ENCODE data around the gene FLNB. TPM values are rescaled to one million over a fixed set of nuclear protein-coding genes. Genes with fewer than 3 reads are reported as not detected.

The FLNB gene
- total RNA-seq, 1 experiment from 2014 or later = 41.2 TPM

DNA sequence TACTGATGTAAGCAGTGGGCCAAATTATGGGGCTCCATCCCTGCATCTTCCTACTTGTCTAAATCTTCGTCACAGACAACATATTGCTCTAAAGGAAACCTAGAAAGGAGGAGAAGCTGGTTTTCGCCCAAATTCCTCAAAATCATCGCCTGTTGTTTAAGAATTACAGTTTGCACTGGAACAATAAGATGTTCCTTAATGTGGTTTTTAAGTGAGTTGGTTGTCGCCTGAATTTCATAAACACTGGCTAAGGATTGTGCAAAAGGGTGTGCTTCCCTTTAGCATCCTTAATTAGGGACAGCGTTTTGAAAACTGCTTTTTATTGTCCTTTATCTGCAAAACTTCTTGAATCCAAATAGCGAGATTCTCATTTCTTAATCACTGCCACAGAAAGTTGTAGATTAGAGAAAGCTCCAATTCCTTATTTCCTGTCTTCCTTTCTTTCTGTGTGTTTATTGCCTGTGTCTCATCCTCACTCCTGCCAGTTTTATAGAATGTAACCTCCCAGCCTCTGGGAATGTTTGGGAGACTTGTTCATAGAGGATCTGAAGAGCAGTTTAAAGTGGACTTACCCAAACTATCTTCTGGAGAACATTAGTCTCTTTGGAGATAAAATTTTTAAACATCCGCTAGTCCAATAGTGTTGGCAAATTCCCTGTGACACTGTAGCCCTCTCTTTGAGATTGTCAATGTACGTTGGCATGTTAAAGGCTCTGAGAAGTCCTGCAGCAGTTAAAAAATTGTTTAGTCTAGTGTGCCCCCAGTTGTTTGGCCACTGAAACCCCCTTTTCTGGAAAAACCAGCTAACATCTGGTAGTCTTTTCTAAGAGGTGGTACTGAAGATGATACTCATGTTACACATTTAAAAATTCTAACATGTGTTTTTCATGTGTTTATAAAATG is 50.4 kb downstream of the FLNB start:
- Histone ChIP-seq H3K27ac (ENCODE audit: low read depth, low read length, poor library complexity, severe bottlenecking) (peak overlapping the region; percentile 50), H3K4me1 (ENCODE audit: insufficient read depth, low read length, poor library complexity, severe bottlenecking) (peaks cover 4% of the 10 kb centered on the region), H3K27me3 (replicated peaks; ENCODE audit: insufficient read depth, low read depth, low read length, poor library complexity) (no peaks in the 10 kb centered on the region), H3K36me3 (ENCODE audit: insufficient read depth, low read length, poor library complexity, severe bottlenecking) (no peaks in the 10 kb centered on the region), H3K9me3 (ENCODE audit: low read depth, low read length, poor library complexity, severe bottlenecking) (no peaks in the 10 kb centered on the region), H3K4me3 (ENCODE audit: low read depth, low read length, poor library complexity, severe bottlenecking) (no peak overlapping the region)
- TF ChIP-seq, protein P1, sequence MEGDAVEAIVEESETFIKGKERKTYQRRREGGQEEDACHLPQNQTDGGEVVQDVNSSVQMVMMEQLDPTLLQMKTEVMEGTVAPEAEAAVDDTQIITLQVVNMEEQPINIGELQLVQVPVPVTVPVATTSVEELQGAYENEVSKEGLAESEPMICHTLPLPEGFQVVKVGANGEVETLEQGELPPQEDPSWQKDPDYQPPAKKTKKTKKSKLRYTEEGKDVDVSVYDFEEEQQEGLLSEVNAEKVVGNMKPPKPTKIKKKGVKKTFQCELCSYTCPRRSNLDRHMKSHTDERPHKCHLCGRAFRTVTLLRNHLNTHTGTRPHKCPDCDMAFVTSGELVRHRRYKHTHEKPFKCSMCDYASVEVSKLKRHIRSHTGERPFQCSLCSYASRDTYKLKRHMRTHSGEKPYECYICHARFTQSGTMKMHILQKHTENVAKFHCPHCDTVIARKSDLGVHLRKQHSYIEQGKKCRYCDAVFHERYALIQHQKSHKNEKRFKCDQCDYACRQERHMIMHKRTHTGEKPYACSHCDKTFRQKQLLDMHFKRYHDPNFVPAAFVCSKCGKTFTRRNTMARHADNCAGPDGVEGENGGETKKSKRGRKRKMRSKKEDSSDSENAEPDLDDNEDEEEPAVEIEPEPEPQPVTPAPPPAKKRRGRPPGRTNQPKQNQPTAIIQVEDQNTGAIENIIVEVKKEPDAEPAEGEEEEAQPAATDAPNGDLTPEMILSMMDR (conservative IDR thresholded peaks at IDR 0.05; ENCODE audit: low read depth, low read length) = no peak
- TF ChIP-seq EZH2 (IDR thresholded peaks at IDR 0.05; ENCODE audit: borderline replicate concordance, low read depth, low read length, poor library complexity, severe bottlenecking) = no peak
- intact Hi-C loops (cut with micrococcal nuclease; ENCODE audit: unreplicated experiment) = no loop called here
- POLR2A ChIA-PET (ENCODE audit: low non-redundant PET) = no interaction called here
- BruUV-seq (replicated peaks) = no TSS peak
- CTCF ChIA-PET = no interaction called here
- peak; percentile 17 for DNase-seq (ENCODE audit: low spot score)

DNA sequence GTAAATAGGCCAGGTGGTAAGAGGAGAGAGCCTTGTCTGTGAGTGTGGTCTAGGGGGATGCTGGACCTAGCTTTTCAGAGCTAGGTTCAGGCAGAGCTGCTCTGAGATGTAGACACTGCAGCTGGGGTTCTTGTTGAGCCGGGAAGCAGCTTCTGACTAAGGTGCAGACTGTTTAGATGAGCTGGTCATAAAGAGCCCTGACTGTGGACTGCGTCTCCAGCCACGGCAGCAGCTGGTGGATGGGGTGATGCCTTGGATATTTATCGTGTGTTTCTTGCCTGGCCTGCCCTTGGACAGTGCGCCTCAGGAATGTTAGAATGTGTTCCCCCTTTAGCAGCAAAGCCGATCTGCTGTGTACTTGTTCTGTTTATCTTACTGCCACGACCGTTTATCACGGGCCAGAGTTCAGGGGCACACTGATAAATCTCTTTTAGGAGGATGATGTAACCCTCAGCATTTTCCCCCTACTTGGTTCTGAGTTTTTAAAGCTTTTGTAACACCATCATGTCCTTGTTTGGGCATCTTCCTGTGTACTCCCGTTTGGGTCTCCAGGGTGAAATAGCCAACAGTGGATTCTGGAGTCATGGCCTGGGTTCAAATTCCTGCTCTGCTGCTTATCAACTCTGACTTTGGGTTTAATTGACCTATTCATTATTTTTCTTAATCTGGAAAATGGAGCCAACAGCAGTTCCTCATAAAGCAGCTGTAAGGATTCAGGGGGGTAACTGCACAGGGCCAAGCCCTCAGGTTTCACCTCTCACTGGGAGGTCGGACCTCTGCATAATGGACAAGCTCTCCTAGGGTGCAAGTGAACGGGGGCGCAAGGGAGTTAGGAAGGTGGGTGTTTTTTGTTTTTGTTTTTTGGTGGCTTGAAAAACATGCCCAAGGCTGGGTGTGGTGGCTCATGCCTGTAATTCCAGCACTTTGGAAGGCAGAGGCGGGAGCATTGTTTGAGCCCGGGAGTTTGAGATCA is 51.4 kb downstream of the FLNB start:
- no peak for DNase-seq (ENCODE audit: low spot score)
- no TSS peak for BruUV-seq (replicated peaks)
- TF ChIP-seq, protein P1 (conservative IDR thresholded peaks at IDR 0.05; ENCODE audit: low read depth, low read length) = no peak
- no peak for TF ChIP-seq EZH2 (IDR thresholded peaks at IDR 0.05; ENCODE audit: borderline replicate concordance, low read depth, low read length, poor library complexity, severe bottlenecking)
- Histone ChIP-seq H3K36me3 (ENCODE audit: insufficient read depth, low read length, poor library complexity, severe bottlenecking) (no peaks in the 10 kb centered on the region), H3K9me3 (ENCODE audit: low read depth, low read length, poor library complexity, severe bottlenecking) (no peaks in the 10 kb centered on the region), H3K27me3 (replicated peaks; ENCODE audit: insufficient read depth, low read depth, low read length, poor library complexity) (no peaks in the 10 kb centered on the region), H3K4me1 (ENCODE audit: insufficient read depth, low read length, poor library complexity, severe bottlenecking) (peaks cover 4% of the 10 kb centered on the region), H3K4me3 (ENCODE audit: low read depth, low read length, poor library complexity, severe bottlenecking) (no peak overlapping the region), H3K27ac (ENCODE audit: low read depth, low read length, poor library complexity, severe bottlenecking) (no peak overlapping the region)
- ChIA-PET POLR2A (ENCODE audit: low non-redundant PET) (interaction anchor here (0.5 kb wide), 1 partner anchor 10 kb away, joined by 12 read pairs; no protein-coding TSS in a partner anchor), CTCF (no interaction called here)
- intact Hi-C loops (cut with micrococcal nuclease; ENCODE audit: unreplicated experiment) = no loop called here

DNA sequence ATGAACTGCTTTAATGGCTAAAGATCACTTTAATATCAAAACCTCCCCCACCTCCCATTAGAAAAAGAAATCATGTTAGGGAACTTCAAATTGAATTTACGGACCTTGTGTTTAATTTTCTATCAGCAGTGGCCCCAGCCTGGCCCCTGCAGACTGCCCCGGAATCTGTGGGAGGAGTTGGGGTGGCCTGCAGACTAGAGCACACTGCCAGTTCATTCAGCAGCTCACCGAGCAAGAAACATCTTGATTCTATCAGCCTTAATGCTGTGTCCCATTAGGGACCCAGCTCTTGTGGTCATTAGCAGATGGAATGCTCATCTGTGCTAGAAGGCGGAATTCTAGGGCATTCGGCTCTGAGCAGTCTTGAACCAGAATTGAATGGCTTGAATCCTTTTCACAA is 54.2 kb downstream of the FLNB start:
- H3K4me1 ChIP-seq (ENCODE audit: insufficient read depth, low read length, poor library complexity, severe bottlenecking) = peaks cover 4% of the 10 kb centered on the region
- intact Hi-C loops (cut with micrococcal nuclease; ENCODE audit: unreplicated experiment) = no loop called here
- no TSS peak for BruUV-seq (replicated peaks)
- no peaks in the 10 kb centered on the region for H3K27me3 ChIP-seq (replicated peaks; ENCODE audit: insufficient read depth, low read depth, low read length, poor library complexity)
- CTCF ChIA-PET = no interaction called here
- TF ChIP-seq, protein P1 (conservative IDR thresholded peaks at IDR 0.05; ENCODE audit: low read depth, low read length) = no peak
- TF ChIP-seq EZH2 (IDR thresholded peaks at IDR 0.05; ENCODE audit: borderline replicate concordance, low read depth, low read length, poor library complexity, severe bottlenecking) = no peak
- no peaks in the 10 kb centered on the region for H3K36me3 ChIP-seq (ENCODE audit: insufficient read depth, low read length, poor library complexity, severe bottlenecking)
- no peak overlapping the region for H3K27ac ChIP-seq (ENCODE audit: low read depth, low read length, poor library complexity, severe bottlenecking)
- H3K9me3 ChIP-seq (ENCODE audit: low read depth, low read length, poor library complexity, severe bottlenecking) = no peaks in the 10 kb centered on the region
- no peak overlapping the region for H3K4me3 ChIP-seq (ENCODE audit: low read depth, low read length, poor library complexity, severe bottlenecking)
- POLR2A ChIA-PET (ENCODE audit: low non-redundant PET) = no interaction called here
- no peak for DNase-seq (ENCODE audit: low spot score)

Data from A673 (cell line).